Kidney (tissue), 14 donors: ENCODE data around the gene NELFB. TPM values are rescaled to one million over a fixed set of nuclear protein-coding genes. Genes with fewer than 3 reads are reported as not detected.

ENCODE experiments used
- DNase-seq, 5 donors: peaks; one replicate each; pipeline ENCODE4 v3.0.0-alpha.2; 2013 to 2020
- FAIRE-seq: peaks from 2 replicates; lab custom pipeline; 2012; peaks lifted over from hg19 to GRCh38; lab: Jason Lieb, UNC
- H3K27ac ChIP-seq, 2 donors: one replicate each; pipeline ENCODE4 v1.7.0; 2013; ENCODE audit warnings: low read depth in 2 of 2, low read length in 2 of 2, inconsistent platforms in 1 of 2
- H3K27me3 ChIP-seq: one replicate; pipeline ENCODE4 v1.7.1; 2013; ENCODE audit warnings: low read length, inconsistent platforms; ENCODE audit not compliant: control insufficient read depth, insufficient read depth
- H3K36me3 ChIP-seq, 3 donors: one replicate each; pipeline versions ENCODE4 v1.7.0 to v1.7.1; 2013; ENCODE audit warnings: low read length in 3 of 3, control low read depth in 1 of 3, inconsistent platforms in 1 of 3; ENCODE audit not compliant: insufficient read depth in 3 of 3, control insufficient read depth in 2 of 3
- H3K4me1 ChIP-seq, 3 donors: one replicate each; pipeline versions ENCODE4 v1.7.0 to v1.7.1; 2013; ENCODE audit warnings: low read length in 3 of 3, inconsistent platforms in 1 of 3, low read depth in 1 of 3; ENCODE audit not compliant: control insufficient read depth in 2 of 3, insufficient read depth in 2 of 3
- H3K4me3 ChIP-seq, 3 donors: one replicate each; pipeline versions ENCODE4 v1.7.0 to v1.8.1; 2013; ENCODE audit warnings: low read length in 3 of 3, control low read depth in 1 of 3, inconsistent platforms in 1 of 3
- H3K9ac ChIP-seq, 3 donors: one replicate each; pipeline versions ENCODE4 v1.7.0 to v1.7.1; 2013; ENCODE audit warnings: low read length in 3 of 3, control low read depth in 1 of 3, inconsistent platforms in 1 of 3
- H3K9me3 ChIP-seq, 3 donors: one replicate each; pipeline versions ENCODE4 v1.7.0 to v1.7.1; 2013; ENCODE audit warnings: low read length in 3 of 3, control low read depth in 1 of 3, inconsistent platforms in 1 of 3; ENCODE audit not compliant: control insufficient read depth in 2 of 3, insufficient read depth in 1 of 3
- CTCF ChIP-seq: IDR thresholded peaks from 3 replicates; pipeline ENCODE4 v1.5.1; 2012; ENCODE audit warnings: mild to moderate bottlenecking, moderate library complexity, borderline replicate concordance; ENCODE audit not compliant: insufficient read depth; ENCODE audit errors: extremely low read depth
- intact Hi-C: fragments of 100-400 bp; cut with DNase I; formaldehyde crosslinking; loops from one replicate; pipeline ENCODE4 v1.11.1; 2022
- polyA plus RNA-seq: library from polyadenylated mRNA; stranded (reverse); fragments of 350-450 nt; fragmentation: Illumina TruSeq; extraction: RNeasy Lipid Tissue Mini Kit (QIAGEN cat#74804); gene quantifications from one replicate; pipeline ENCODE4 v1.2.3, GENCODE V29; 2014; ENCODE audit warnings: low read depth, low replicate concordance; ENCODE audit not compliant: insufficient read depth
- total RNA-seq: library from RNA; stranded (reverse); fragmentation: NEBNext Ultra II Directional; extraction: Animal tissue kit (Norgen Biotek cat#: 25700); gene quantifications from one replicate; pipeline ENCODE4 v1.2.1, GENCODE V29; 2021
- donor health status: control.
- donor health status: control.
- donor health status: control.
- donor health status: control.
- donor health status: control.
- donor health status: DM: yes; HTN: yes; CAD: no.
- donor health status: Normal renal cell carcinoma (clear cell type).

NELFB gene
- total and polyA plus RNA-seq, 2 donors from 2014 or later, result 43.8 to 57.3 TPM

- Histone ChIP-seq H3K9ac (peak overlapping the region in 2 of 3 donors; percentile 42 to 77), H3K4me1 (peaks cover 0 to 18% (median 4%) of the 10 kb centered on the region in 3 donors), H3K36me3 (no peaks in the 10 kb centered on the region), H3K4me3 (peak overlapping the region; percentile 56 to 66 (median 62)), H3K27me3 (no peaks in the 10 kb centered on the region), H3K9me3 (no peaks in the 10 kb centered on the region), H3K27ac (peak overlapping the region; percentile 32 to 37)
- no peak for FAIRE-seq
- intact Hi-C loops, result no loop called here
- DNase-seq, result peak in 4 of 5 donors; percentile 64 to 82 (median 72)
- no peak for TF ChIP-seq CTCF
Observed at GRCh38 chr9:137300567-137301080, 45.5 kb downstream of the NELFB start.

- no peak for TF ChIP-seq CTCF
- no peak for FAIRE-seq
- Histone ChIP-seq H3K36me3 (no peaks in the 10 kb centered on the region), H3K27me3 (no peaks in the 10 kb centered on the region), H3K9ac (peak overlapping the region in 2 of 3 donors; percentile 26 to 77), H3K9me3 (no peaks in the 10 kb centered on the region), H3K4me1 (peaks cover 0 to 20% (median 8%) of the 10 kb centered on the region in 3 donors), H3K4me3 (peak overlapping the region; percentile 60 to 66 (median 62)), H3K27ac (peak overlapping the region; percentile 47 to 51)
- intact Hi-C loops, result no loop called here
- DNase-seq, result peak; percentile 75 to 86 (median 84)
Observed at GRCh38 chr9:137301081-137301947, 46.2 kb downstream of the NELFB start.

- FAIRE-seq (no peak), DNase-seq (peak in 3 of 5 donors; percentile 90 to 96 (median 95))
- Histone ChIP-seq H3K9ac (peak within 1 kb of the TSS; percentile 26 to 77 (median 54)), H3K9me3 (no peaks in the 10 kb centered on the region), H3K27ac (peak within 1 kb of the TSS; percentile 51 to 60), H3K27me3 (no peaks in the 10 kb centered on the region), H3K4me3 (peak within 1 kb of the TSS; percentile 60 to 62 (median 62)), H3K36me3 (no peaks in the 10 kb centered on the region), H3K4me1 (peaks cover 0 to 20% (median 11%) of the 10 kb centered on the region in 3 donors)
- no peak for TF ChIP-seq CTCF
- intact Hi-C loops, result no loop called here
Observed at GRCh38 chr9:137302118-137302448, 47.0 kb downstream of the NELFB start, which contains the start of gene NRARP. NRARP (minus strand) TSS chr9:137302271; CDS start chr9:137301928, 343 bp downstream.
